ENCODE results near the gene CCDC33. TPM values are rescaled to one million over a fixed set of nuclear protein-coding genes. Genes with fewer than 3 reads are reported as not detected.

CCDC33 gene
- total and polyA plus RNA-seq, 2 experiments from 2014 or later: 2.6 to 2.8 TPM

DNA sequence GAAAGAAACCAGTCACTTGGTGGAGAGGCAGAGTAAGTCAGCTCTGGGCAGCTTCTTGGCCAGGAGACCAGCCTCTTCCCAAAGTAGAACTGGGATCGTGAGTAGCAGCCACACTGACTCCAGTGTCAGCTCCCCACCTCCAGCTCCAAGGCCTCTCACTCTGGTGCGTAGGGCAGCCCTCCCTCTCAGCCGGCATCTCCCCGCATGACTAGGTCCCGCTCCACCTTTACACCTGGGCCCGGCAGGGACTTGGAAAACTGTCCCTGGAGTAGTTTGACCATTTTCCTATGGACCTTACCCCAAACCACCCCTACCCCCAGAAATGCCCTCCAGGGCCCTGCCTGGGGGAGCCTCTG, 36.9 kb upstream of the CCDC33 start:
- TF ChIP-seq JUNB (IDR thresholded peaks at IDR 0.05; ENCODE audit: unreplicated experiment): no peak
- TF ChIP-seq ZNF331 (CRISPR knock-in tag; IDR thresholded peaks at IDR 0.05; ENCODE audit: low read depth): no peak
- TF ChIP-seq POLR2AphosphoS5 (IDR thresholded peaks at IDR 0.05; ENCODE audit: low read depth): no peak
- TF ChIP-seq CREB1 (CRISPR knock-in tag; IDR thresholded peaks at IDR 0.05; ENCODE audit: low read depth): no peak
- TF ChIP-seq STAT1 (IDR thresholded peaks at IDR 0.05; ENCODE audit: unreplicated experiment): no peak
- no peak for TF ChIP-seq REST (IDR thresholded peaks at IDR 0.05; ENCODE audit: unreplicated experiment)
- TF ChIP-seq EZH2phosphoT487 (IDR thresholded peaks at IDR 0.05; ENCODE audit: unreplicated experiment): no peak
- TF ChIP-seq, protein P1, sequence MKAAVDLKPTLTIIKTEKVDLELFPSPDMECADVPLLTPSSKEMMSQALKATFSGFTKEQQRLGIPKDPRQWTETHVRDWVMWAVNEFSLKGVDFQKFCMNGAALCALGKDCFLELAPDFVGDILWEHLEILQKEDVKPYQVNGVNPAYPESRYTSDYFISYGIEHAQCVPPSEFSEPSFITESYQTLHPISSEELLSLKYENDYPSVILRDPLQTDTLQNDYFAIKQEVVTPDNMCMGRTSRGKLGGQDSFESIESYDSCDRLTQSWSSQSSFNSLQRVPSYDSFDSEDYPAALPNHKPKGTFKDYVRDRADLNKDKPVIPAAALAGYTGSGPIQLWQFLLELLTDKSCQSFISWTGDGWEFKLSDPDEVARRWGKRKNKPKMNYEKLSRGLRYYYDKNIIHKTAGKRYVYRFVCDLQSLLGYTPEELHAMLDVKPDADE (IDR thresholded peaks at IDR 0.05): no peak
- no peak for TF ChIP-seq ZNF462 (CRISPR knock-in tag; IDR thresholded peaks at IDR 0.05)
- DNase-seq (ENCODE audit: low spot score): no peak
- Histone ChIP-seq H2AFZ (no peak overlapping the region), H3K4me1 (ENCODE audit: insufficient read depth) (peaks cover 32% of the 10 kb centered on the region), H3K9me2 (ENCODE audit: insufficient read depth) (no peaks in the 10 kb centered on the region), H3K27ac (ENCODE audit: low read depth) (no peak overlapping the region), H3K4me3 (no peak overlapping the region), H3K27me3 (ENCODE audit: insufficient read depth) (peaks cover 13% of the 10 kb centered on the region), H4K20me1 (replicated peaks; ENCODE audit: insufficient read depth) (no peaks in the 10 kb centered on the region), H3K4me2 (no peak overlapping the region), H3K79me2 (replicated peaks; ENCODE audit: insufficient read depth) (no peaks in the 10 kb centered on the region), H3F3A (replicated peaks; ENCODE audit: low read depth) (peaks cover 7% of the 10 kb centered on the region; the same call in 1 of the 2 replicates), H3K36me3 (ENCODE audit: insufficient read depth) (no peaks in the 10 kb centered on the region; the same call in 1 of the 2 replicates)
- H3K27me3 Mint-ChIP-seq (ENCODE audit: insufficient read depth, low read depth, poor library complexity): peaks cover 19% of the 10 kb centered on the region
- no peak overlapping the region for H3K27ac Mint-ChIP-seq
- H3K4me3 Mint-ChIP-seq: no peak overlapping the region
- H3K36me3 Mint-ChIP-seq (ENCODE audit: low read depth): no peaks in the 10 kb centered on the region; the same call in 2 of the 3 replicates
- H3K4me1 Mint-ChIP-seq: peaks cover 44% of the 10 kb centered on the region
- ATAC-seq: no peak
- H3K9me3 Mint-ChIP-seq: no peaks in the 10 kb centered on the region

Measured in GM23338 (cell line).